H1 (cell line): ENCODE measurements around the gene RASGEF1C. TPM values are rescaled to one million over a fixed set of nuclear protein-coding genes. Genes with fewer than 3 reads are reported as not detected.

Source experiments
- CTCF ChIA-PET: fragments of 300-600 bp; sonication (Branson Sonifier 250); formaldehyde crosslinking; loops from one replicate; lab custom pipeline; 2021; ENCODE audit not compliant: partially characterized antibody; lab: Charles Lee
- POLR2A ChIA-PET: fragments of 300-600 bp; sonication (Branson Sonifier 250); formaldehyde crosslinking; loops from one replicate; lab custom pipeline; 2021; ENCODE audit warnings: inconsistent platforms; ENCODE audit not compliant: partially characterized antibody; lab: Charles Lee
- DNase-seq, 2 experiments: peaks; one replicate each; pipeline versions ENCODE4 v3.0.0 to v3.0.0-alpha.2; 2010 to 2022; ENCODE audit warnings: low spot score in 2 of 2, low read depth in 1 of 2, mixed read lengths in 1 of 2
- FAIRE-seq: peaks from 2 replicates; lab custom pipeline; 2011; peaks lifted over from hg19 to GRCh38; lab: Jason Lieb, UNC
- H2AFZ ChIP-seq: 2 replicates; pipeline ENCODE4 v1.8.1; 2012; ENCODE audit warnings: low read length, inconsistent platforms
- H2AK5ac ChIP-seq: 2 replicates; pipeline ENCODE4 v1.6.1; 2013; ENCODE audit warnings: low read depth, low read length
- H2BK120ac ChIP-seq: replicated peaks from 2 replicates; pipeline ENCODE3; 2013; ENCODE audit warnings: low read depth, low read length, inconsistent platforms
- H2BK12ac ChIP-seq: 2 replicates; pipeline ENCODE4 v1.6.1; 2013; ENCODE audit warnings: low read depth, low read length
- H2BK15ac ChIP-seq: 2 replicates; pipeline ENCODE4 v1.6.1; 2013; ENCODE audit warnings: low read length
- H2BK20ac ChIP-seq: 2 replicates; pipeline ENCODE4 v1.6.1; 2013; ENCODE audit warnings: low read length
- H2BK5ac ChIP-seq: 2 replicates; pipeline ENCODE4 v1.6.1; 2013; ENCODE audit warnings: low read depth, low read length
- H3K14ac ChIP-seq: 2 replicates; pipeline ENCODE4 v1.6.1; 2013; ENCODE audit warnings: inconsistent platforms; ENCODE audit not compliant: insufficient read length
- H3K18ac ChIP-seq: 2 replicates; pipeline ENCODE4 v1.6.1; 2013; ENCODE audit warnings: low read length; ENCODE audit errors: extremely low read depth
- H3K23ac ChIP-seq: 2 replicates; pipeline ENCODE4 v1.6.1; 2013; ENCODE audit warnings: inconsistent platforms; ENCODE audit not compliant: insufficient read length
- H3K23me2 ChIP-seq: 2 replicates; pipeline ENCODE4 v1.6.1; 2013; ENCODE audit warnings: low read depth, low read length
- H3K27ac ChIP-seq: 2 replicates; pipeline ENCODE4 v1.6.1; 2011; ENCODE audit warnings: low read depth, low read length, inconsistent platforms
- H3K27me3 ChIP-seq, 4 experiments: replicated peaks in 1 of 4; 1 replicate in 1 of 4; 2 replicates in 3 of 4; pipeline versions ENCODE4 v1.6.1 to v1.8.1; 2011 to 2013; ENCODE audit warnings: low read length in 3 of 4, mild to moderate bottlenecking in 3 of 4, inconsistent platforms in 2 of 4, mixed read lengths in 2 of 4, moderate library complexity in 1 of 4; ENCODE audit not compliant: control insufficient read depth in 3 of 4, insufficient read depth in 3 of 4; ENCODE audit errors: extremely low read depth in 1 of 4
- H3K36me3 ChIP-seq, 4 experiments: 2 replicates each; pipeline versions ENCODE4 v1.6.1 to v1.8.1; 2011 to 2013; ENCODE audit warnings: mild to moderate bottlenecking in 4 of 4, low read length in 3 of 4, moderate library complexity in 2 of 4, control low read depth in 1 of 4, inconsistent platforms in 1 of 4; ENCODE audit not compliant: insufficient read depth in 4 of 4, control insufficient read depth in 2 of 4
- H3K4ac ChIP-seq: replicated peaks from 2 replicates; pipeline ENCODE3; 2013; ENCODE audit warnings: low read length, low read depth, mixed read lengths, inconsistent platforms; ENCODE audit not compliant: insufficient read length
- H3K4me1 ChIP-seq, 4 experiments: replicated peaks in 1 of 4; 1 replicate in 1 of 4; 2 replicates in 3 of 4; pipeline versions ENCODE4 v1.6.1 to v1.8.1; 2011 to 2013; ENCODE audit warnings: low read length in 3 of 4, inconsistent platforms in 2 of 4, mixed read lengths in 1 of 4; ENCODE audit not compliant: insufficient read depth in 4 of 4, control insufficient read depth in 3 of 4
- H3K4me2 ChIP-seq, 2 experiments: 2 replicates each; pipeline versions ENCODE4 v1.6.1 to v1.8.1; 2011 to 2013; ENCODE audit warnings: low read depth in 2 of 2, low read length in 2 of 2, control low read depth in 1 of 2, inconsistent platforms in 1 of 2, mild to moderate bottlenecking in 1 of 2; ENCODE audit not compliant: insufficient read depth in 1 of 2
- H3K4me3 ChIP-seq, 4 experiments: fragments of 200-600, 300-600 bp in 1 of 4; sonication (generic), shearing (Covaris generic), sonication (Bioruptor Twin) in 1 of 4; 2 replicates each; pipeline versions ENCODE4 v1.5.1 to v1.8.1; 2011 to 2016; ENCODE audit warnings: low read length in 4 of 4, low read depth in 3 of 4, control low read depth in 2 of 4, inconsistent platforms in 2 of 4, mild to moderate bottlenecking in 2 of 4, mixed read lengths in 1 of 4, moderate library complexity in 1 of 4; ENCODE audit not compliant: insufficient read depth in 2 of 4; ENCODE audit errors: extremely low read depth in 1 of 4
- H3K56ac ChIP-seq: replicated peaks from 2 replicates; pipeline ENCODE3; 2013; ENCODE audit warnings: low read depth, mild to moderate bottlenecking, mixed read lengths, low read length, inconsistent platforms; ENCODE audit not compliant: insufficient read length
- H3K79me1 ChIP-seq: 2 replicates; pipeline ENCODE4 v1.6.1; 2013; ENCODE audit warnings: low read depth, low read length, control low read depth
- H3K79me2 ChIP-seq, 2 experiments: 2 replicates each; pipeline versions ENCODE4 v1.6.1 to v1.8.1; 2012 to 2013; ENCODE audit warnings: low read length in 2 of 2, mild to moderate bottlenecking in 2 of 2, inconsistent platforms in 1 of 2; ENCODE audit not compliant: insufficient read depth in 2 of 2, control insufficient read depth in 1 of 2
- H3K9ac ChIP-seq, 4 experiments: replicated peaks in 1 of 4; 1 replicate in 1 of 4; 2 replicates in 3 of 4; pipeline versions ENCODE4 v1.6.1 to v1.8.1; 2011 to 2013; ENCODE audit warnings: low read depth in 3 of 4, low read length in 3 of 4, control low read depth in 2 of 4, mild to moderate bottlenecking in 2 of 4, moderate library complexity in 2 of 4, inconsistent platforms in 1 of 4; ENCODE audit errors: extremely low read depth in 1 of 4
- H3K9me3 ChIP-seq, 2 experiments: 2 replicates each; pipeline versions ENCODE4 v1.6.1 to v1.8.1; 2012 to 2013; ENCODE audit warnings: mild to moderate bottlenecking in 2 of 2, moderate library complexity in 2 of 2, control low read depth in 1 of 2, inconsistent platforms in 1 of 2, low read depth in 1 of 2, low read length in 1 of 2, mixed read lengths in 1 of 2; ENCODE audit not compliant: insufficient read depth in 2 of 2
- H4K20me1 ChIP-seq, 2 experiments: replicated peaks in 1 of 2; 2 replicates each; pipeline versions ENCODE3 to v1.8.1; 2011 to 2013; ENCODE audit warnings: inconsistent platforms in 2 of 2, low read length in 2 of 2, mild to moderate bottlenecking in 1 of 2; ENCODE audit not compliant: insufficient read depth in 2 of 2, control insufficient read depth in 1 of 2
- H4K5ac ChIP-seq: 2 replicates; pipeline ENCODE4 v1.6.1; 2013; ENCODE audit warnings: low read length, low read depth, mixed read lengths, inconsistent platforms; ENCODE audit not compliant: insufficient read length
- H4K8ac ChIP-seq: 2 replicates; pipeline ENCODE4 v1.8.0; 2013; ENCODE audit warnings: mild to moderate bottlenecking, moderate library complexity, low read length, inconsistent platforms; ENCODE audit not compliant: insufficient read depth; ENCODE audit errors: extremely low read depth
- H4K91ac ChIP-seq: replicated peaks from 2 replicates; pipeline ENCODE3; 2013; ENCODE audit warnings: low read length, mixed read lengths, inconsistent platforms; ENCODE audit not compliant: insufficient read length
- ASH2L ChIP-seq: fragments of 200-600, 300-600 bp; sonication (generic); IDR thresholded peaks from one replicate; pipeline ENCODE4 v1.7.1; 2017; ENCODE audit warnings: low read length
- BCL11A ChIP-seq, 2 experiments: IDR thresholded peaks; one replicate each; pipeline ENCODE4 v1.6.1; 2011; ENCODE audit warnings: low read depth in 2 of 2, low read length in 2 of 2, mild to moderate bottlenecking in 2 of 2
- FOSL1 ChIP-seq: IDR thresholded peaks from 2 replicates; pipeline ENCODE4 v1.6.1; 2011; ENCODE audit warnings: mild to moderate bottlenecking, low read depth, low read length, moderate library complexity; ENCODE audit not compliant: insufficient read depth
- HDAC6 ChIP-seq: IDR thresholded peaks from one replicate; pipeline ENCODE4 v1.7.1; 2012; ENCODE audit warnings: low read depth, mild to moderate bottlenecking, inconsistent platforms, low read length, moderate library complexity
- NANOG ChIP-seq: IDR thresholded peaks from 2 replicates; pipeline ENCODE4 v1.6.1; 2011; ENCODE audit warnings: low read length, low read depth, mild to moderate bottlenecking, inconsistent platforms; ENCODE audit not compliant: insufficient read depth, poor library complexity, severe bottlenecking
- RFX5 ChIP-seq: IDR thresholded peaks from 2 replicates; pipeline ENCODE4 v1.6.1; 2011; ENCODE audit warnings: low read depth, low read length, improper control_type of control experiment, borderline replicate concordance
- RXRA ChIP-seq: IDR thresholded peaks from 2 replicates; pipeline ENCODE4 v1.6.1; 2011; ENCODE audit warnings: low read depth, mild to moderate bottlenecking, low read length, moderate library complexity; ENCODE audit not compliant: insufficient read depth
- SIN3A ChIP-seq, 2 experiments: IDR thresholded peaks in 1 of 2; conservative IDR thresholded peaks in 1 of 2; 2 replicates each; pipeline ENCODE4 v1.6.1; 2011 to 2012; ENCODE audit warnings: low read length in 2 of 2, improper control_type of control experiment in 1 of 2, low read depth in 1 of 2, mild to moderate bottlenecking in 1 of 2
- SP4 ChIP-seq: IDR thresholded peaks from 2 replicates; pipeline ENCODE4 v1.6.1; 2012; ENCODE audit warnings: low read length, inconsistent platforms
- SRF ChIP-seq: IDR thresholded peaks from 2 replicates; pipeline ENCODE4 v1.6.1; 2011; ENCODE audit warnings: mild to moderate bottlenecking, low read depth, low read length, moderate library complexity
- YY1 ChIP-seq: IDR thresholded peaks from 2 replicates; pipeline ENCODE4 v1.6.1; 2011; ENCODE audit warnings: low read depth, mild to moderate bottlenecking, low read length
- WGBS, 2 experiments: shearing (Covaris generic) in 1 of 2; methylation state at CpG; one replicate each; pipeline versions ENCODE4 v1.1.6 to v1.1.7; 2013 to 2015; ENCODE audit warnings: low lambda C conversion rate in 2 of 2, mixed read lengths in 2 of 2, inconsistent platforms in 1 of 2, low coverage in 1 of 2, missing lambda C conversion rate in 1 of 2; ENCODE audit not compliant: insufficient replicate concordance in 2 of 2, insufficient coverage in 1 of 2, insufficient read length in 1 of 2; ENCODE audit errors: extremely low coverage in 1 of 2, missing lambda C conversion rate in 1 of 2; 5-methylcytosine and 5-hydroxymethylcytosine counted together
- polyA plus RNA-seq, 7 experiments: library from polyadenylated mRNA; depleted of rRNA in 3 of 7; stranded (reverse) in 5 of 7; unstranded in 2 of 7; fragments of >200 nt in 5 of 7; fragments of 200-250 nt in 2 of 7; gene quantifications; 1 replicate in 5 of 7; 2 replicates in 1 of 7; 4 replicates in 1 of 7; pipeline versions ENCODE4 v1.2.1 to v1.2.3, GENCODE V29; 2011 to 2013; ENCODE audit warnings: missing spikeins in 2 of 7, mixed read lengths in 2 of 7
- total RNA-seq: library from RNA; stranded (reverse); fragmentation: NEBNext Ultra II Directional; extraction: Animal tissue kit (Norgen Biotek cat#: 25700); gene quantifications from 2 replicates; pipeline ENCODE4 v1.2.1, GENCODE V29; 2021

Gene RASGEF1C
- total and polyA plus RNA-seq, 2 of the 8 experiments (the other 6 are each of a cell fraction or from before 2014, with no cell fraction given): 0.26 to 0.61 TPM

- Histone ChIP-seq H3K9me3 (peaks cover 3 to 6% of the 10 kb centered on the region in 2 experiments), H3K36me3 (no peaks in the 10 kb centered on the region), H4K91ac (peak overlapping the region; percentile 99), H3K56ac (peak overlapping the region; percentile 7), H3K27me3 (peaks cover 0 to 3% (median 2%) of the 10 kb centered on the region in 4 experiments; a peak in 2 of 7 replicates), H3K79me2 (no peaks in the 10 kb centered on the region), H3K23me2 (0 out of 2 replicates have a peak, but pooled peaks cover 2% of the 10 kb centered on the region), H4K20me1 (no peaks in the 10 kb centered on the region), H3K9ac (peak overlapping the region in 3 of 4 experiments; percentile 20 to 71 (median 66); a peak in 4 of 7 replicates), H2BK12ac (peak overlapping the region; percentile 100), H3K4ac (peak overlapping the region; percentile 5), H3K79me1 (no peaks in the 10 kb centered on the region), H2BK120ac (peak overlapping the region; percentile 94), H3K4me3 (peak overlapping the region in 1 of 4 experiments; percentile 17; a peak in 1 of 8 replicates), H3K23ac (no peak overlapping the region), H3K4me2 (peak overlapping the region; percentile 56 to 62), H3K27ac (peak overlapping the region; percentile 95), H2BK5ac (peak overlapping the region; percentile 100), H2BK20ac (peak overlapping the region; percentile 100), H3K14ac (no peak overlapping the region), H2AFZ (no peak overlapping the region), H3K18ac (peak overlapping the region; percentile 99), H3K4me1 (peaks cover 16 to 35% (median 25%) of the 10 kb centered on the region in 4 experiments), H4K5ac (peak overlapping the region; percentile 84), H4K8ac (peak overlapping the region; percentile 53; the same call in 1 of the 2 replicates), H2BK15ac (no peak overlapping the region), H2AK5ac (peak overlapping the region; percentile 99)
- CTCF ChIA-PET: interaction anchor here (0.5 to 1.6 kb wide), 5 partner anchors 9 to 332 kb away, joined by 3 to 6 read pairs (median 5); no protein-coding TSS in a partner anchor
- POLR2A ChIA-PET: interaction anchor here (0.7 to 6.1 kb wide), 16 partner anchors 8 to 124 kb away, joined by 3 to 40 read pairs (median 4); partner anchors contain the start of gene RNF130
- peak; percentile 62 to 88 for DNase-seq
- WGBS, 2 experiments: 33% methylated on average over 17 of the region's 17 CpGs; no CpG with 5 or more reads in 1 of the 2 experiments
- peak; percentile 99 for FAIRE-seq
- TF ChIP-seq BCL11A (IDR thresholded peaks at IDR 0.05; ENCODE audit: low read depth in 2 of 2, low read length in 2 of 2) (no peak), ASH2L (peak; percentile 33), SRF (no peak), RFX5 (no peak), NANOG (peak; percentile 67), RXRA (no peak), YY1 (peak; percentile 56), SP4 (peak; percentile 70; the same call in 1 of the 2 replicates), HDAC6 (no peak), SIN3A (conservative IDR thresholded peaks at IDR 0.05 in 1 of 2, IDR thresholded peaks at IDR 0.05 in 1 of 2; ENCODE audit: low read depth in 1 of 2, low read length in 2 of 2) (no peak), FOSL1 (no peak)
Observed at GRCh38 chr5:180082633-180083420, 126.2 kb downstream of the RASGEF1C start.
